HG03558 (cell line): ENCODE data around the gene TBC1D4.
"Not testable (repeated sequence)": the region's sequence is repeated elsewhere in the genome, so short reads cannot be mapped to it uniquely, and the experiment has no call there.

Source experiments
- ATAC-seq: cut with Tn5 transposase; IDR thresholded peaks from one replicate; pipeline ENCODE4 v1.9.1; 2021; ENCODE audit warnings: moderate number of reproducible peaks; ENCODE audit not compliant: unreplicated experiment; ENCODE audit errors: extremely low read depth

The TBC1D4 gene

GRCh38 chr13:75366380-75367280 lies 115.3 kb downstream of the TBC1D4 start:
- ATAC-seq = no peak

DNA sequence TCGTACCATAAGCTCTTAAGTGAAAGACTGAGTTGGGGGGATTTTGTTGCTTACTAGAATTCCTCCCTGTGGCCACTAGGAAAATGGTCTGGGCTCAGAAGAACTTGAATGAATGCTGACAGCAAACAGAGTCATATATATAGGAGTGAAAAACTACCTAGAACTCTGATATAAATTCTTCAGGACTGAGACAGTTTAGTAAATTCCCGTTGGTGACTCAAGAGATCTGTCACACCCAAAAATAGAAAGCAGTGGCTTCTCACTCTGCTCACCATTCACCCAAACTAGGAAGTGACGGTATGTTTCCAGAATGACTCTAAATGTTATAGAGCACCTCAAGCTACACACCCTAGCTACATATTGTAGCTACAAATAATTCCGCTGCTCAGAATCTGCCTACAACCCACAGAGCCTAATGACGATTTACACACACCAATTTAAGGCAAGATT lies 116.2 kb downstream of the TBC1D4 start:
- peak; percentile 98 for ATAC-seq

DNA sequence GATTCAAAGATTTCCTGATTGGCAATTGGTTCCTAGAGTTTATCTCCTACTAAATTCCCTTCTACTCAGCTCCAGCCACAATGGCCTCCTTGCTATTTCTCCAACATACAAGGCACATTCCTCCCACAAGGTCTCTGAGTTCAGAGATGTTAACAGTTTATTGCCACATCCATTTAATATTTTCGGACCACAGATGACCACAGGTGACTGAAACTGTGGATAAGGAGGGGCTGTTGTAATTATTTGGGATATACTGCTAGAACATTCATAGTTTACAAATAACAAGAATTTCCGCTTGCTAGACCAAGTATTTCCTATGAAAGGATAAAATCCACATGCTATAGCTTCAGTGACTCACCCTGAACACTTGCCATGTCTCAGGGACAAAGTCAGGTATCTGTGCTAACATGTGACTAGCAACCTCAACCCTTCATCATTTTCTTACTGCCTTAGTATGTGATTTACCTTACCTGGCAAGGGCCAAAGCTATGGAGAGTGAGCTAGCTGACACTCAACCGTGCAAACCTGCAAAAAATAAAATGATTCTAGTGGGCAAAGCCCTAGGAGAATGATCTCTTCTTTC lies 117.7 kb downstream of the TBC1D4 start:
- no peak for ATAC-seq

GRCh38 chr13:75363371-75363770 lies 118.6 kb downstream of the TBC1D4 start:
- ATAC-seq = no peak

- no peak for ATAC-seq
These were observed 119.9 kb downstream of the TBC1D4 start for GRCh38 chr13:75362026-75362425.

- ATAC-seq = peak; percentile 31
These were observed 121.8 kb downstream of the TBC1D4 start for GRCh38 chr13:75360170-75360569.

DNA sequence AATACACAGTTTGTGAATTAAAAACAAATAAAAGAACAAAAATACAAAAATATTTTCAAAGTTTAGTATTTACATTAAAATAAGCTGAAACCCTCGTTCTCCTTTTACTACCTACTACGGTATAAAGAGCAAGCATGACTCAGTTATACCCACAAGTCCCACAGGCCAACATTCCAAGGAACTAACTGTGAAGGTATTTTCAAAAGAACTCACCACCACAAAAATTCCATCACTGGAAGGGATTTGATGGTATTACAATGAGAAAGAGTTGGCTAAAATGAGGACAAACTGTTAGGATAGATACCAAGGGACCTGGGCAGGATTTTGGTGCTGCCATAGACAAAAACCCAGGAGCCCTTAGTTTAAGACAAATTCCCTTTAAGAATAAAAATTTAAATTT lies 122.7 kb downstream of the TBC1D4 start:
- ATAC-seq = no peak

DNA sequence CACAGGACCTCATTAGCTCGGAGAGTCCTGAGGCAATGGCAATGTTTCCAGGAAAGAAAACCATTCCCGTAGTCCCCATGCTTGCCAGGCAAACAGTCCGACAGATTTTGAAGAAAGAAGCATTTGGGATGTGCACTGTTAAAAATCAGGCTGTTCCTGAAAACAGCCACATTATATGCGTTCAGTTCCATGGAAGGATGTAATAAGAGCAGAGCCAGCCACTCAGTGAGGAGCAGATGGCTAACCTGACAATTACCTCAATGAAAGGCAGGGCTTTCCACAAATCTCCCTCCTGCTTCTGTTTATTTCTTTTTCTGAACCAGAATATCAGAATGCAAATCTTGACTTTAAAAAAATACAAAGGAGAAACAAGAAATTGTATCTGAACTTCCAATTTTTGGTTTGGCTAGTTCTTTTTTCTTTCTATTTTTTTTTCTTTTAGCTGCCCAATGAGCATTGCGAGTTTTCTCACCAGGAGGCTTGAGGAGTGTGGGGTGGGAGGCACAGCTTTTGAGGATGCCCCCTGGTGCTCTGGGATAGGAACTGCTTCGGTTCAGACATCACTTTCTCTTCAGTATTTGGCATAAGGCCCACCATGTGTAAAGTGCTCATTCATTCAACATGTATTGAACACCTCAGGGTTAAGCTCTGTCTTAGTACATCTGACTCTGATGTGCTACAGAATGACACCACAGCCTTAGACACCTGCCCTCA lies 124.2 kb downstream of the TBC1D4 start:
- peak; percentile 65 for ATAC-seq

- no peak for ATAC-seq
These were observed 125.5 kb downstream of the TBC1D4 start for GRCh38 chr13:75356421-75356820.

- no peak for ATAC-seq
These were observed 126.4 kb downstream of the TBC1D4 start for GRCh38 chr13:75355609-75356008.

DNA sequence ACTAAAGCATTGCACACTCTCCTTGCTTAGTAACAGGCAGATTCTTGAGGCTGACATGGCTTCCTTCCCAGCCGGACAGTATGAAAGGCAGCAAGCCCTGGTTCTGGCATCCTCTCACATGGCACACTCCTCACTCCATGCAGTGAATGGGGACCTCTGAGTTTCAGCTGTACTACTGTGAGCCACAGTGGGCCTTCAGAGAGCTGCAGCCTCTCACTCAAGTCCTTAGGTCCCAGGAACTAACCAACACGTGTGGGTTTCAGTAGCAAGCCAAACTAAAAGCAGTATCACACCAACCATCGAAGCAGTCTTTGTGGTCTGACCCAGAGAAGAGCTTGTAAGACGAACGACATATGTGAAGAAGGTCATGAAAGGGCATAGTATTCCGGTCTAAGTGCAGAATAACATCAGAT lies 128.2 kb downstream of the TBC1D4 start:
- ATAC-seq = peak; percentile 48

- ATAC-seq = no peak
These were observed 129.2 kb downstream of the TBC1D4 start for GRCh38 chr13:75352641-75353327.

DNA sequence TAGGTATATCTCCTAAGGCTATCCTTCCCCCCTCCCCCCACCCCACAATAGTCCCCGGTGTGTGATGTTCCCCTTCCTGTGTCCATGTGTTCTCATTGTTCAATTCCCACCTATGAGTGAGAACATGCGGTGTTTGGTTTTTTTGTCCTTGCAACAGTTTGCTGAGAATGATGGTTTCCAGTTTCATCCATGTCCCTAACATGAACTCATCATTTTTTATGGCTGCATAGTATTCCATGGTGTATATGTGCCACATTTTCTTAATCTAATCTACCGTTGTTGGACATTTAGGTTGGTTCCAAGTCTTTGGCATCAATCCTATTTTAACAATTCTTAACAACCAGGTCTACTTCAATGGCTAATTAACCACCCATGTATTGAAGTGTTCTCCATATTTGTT lies 130.4 kb downstream of the TBC1D4 start:
- ATAC-seq = not testable (repeated sequence)

DNA sequence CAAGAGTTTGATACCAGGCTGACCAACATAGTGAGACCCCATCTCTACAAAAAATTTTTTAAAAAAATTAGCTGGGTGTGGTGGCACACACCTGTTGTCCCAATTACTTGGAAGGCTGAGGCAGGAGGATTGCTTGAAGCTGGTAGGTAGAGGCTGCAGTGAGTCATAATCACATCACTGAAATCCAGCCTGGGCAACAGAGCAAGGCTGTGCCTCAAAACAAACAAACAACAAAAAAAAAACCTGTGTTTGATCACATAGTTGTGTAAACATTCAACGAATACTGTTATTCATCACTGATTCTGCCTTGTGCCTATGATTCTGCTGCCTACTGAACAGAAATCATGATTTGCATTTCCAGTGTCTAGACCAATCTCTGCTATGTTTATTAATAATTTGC lies 134.0 kb downstream of the TBC1D4 start:
- no peak for ATAC-seq

- ATAC-seq = no peak
These were observed 134.5 kb downstream of the TBC1D4 start for GRCh38 chr13:75347457-75347856.

DNA sequence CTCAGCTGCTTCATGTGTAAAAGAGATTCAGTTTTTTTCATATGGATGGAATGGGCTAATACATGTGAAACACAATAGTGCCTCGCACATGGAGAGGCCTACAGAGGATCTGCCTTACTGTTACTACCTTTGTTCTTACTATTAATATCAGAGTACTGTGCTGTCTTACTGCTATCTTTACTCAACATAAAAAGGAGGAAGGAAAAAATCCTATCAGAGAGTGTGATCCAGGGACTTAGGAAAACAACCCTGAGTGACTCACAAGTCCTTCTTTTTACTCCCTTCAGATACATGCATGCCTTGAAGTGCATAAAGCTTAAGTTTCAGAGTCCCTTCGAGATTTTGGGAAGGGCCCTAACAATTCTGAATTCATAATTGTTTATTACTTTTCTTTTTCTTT lies 136.8 kb downstream of the TBC1D4 start:
- no peak for ATAC-seq

DNA sequence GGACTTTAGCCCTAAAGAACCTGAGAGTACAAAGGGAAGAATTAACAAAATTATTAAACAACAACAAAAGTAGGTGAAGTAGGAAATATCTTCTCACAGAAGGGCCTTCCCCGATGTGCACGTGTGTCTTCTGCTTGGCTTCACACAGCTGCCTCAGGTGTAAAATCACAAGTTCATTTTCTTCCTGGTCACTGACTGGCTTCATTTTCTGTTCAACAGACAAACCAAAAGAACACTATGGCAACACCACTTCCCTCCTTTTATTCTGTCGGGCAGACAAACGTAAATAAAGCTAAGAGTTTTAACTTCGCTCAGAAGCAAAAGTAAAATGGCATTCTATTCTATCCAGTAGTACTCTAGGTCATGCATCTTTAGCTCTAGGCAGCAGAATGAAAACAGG lies 140.9 kb downstream of the TBC1D4 start:
- no peak for ATAC-seq

GRCh38 chr13:75339635-75340374 lies 142.2 kb downstream of the TBC1D4 start:
- no peak for ATAC-seq

- no peak for ATAC-seq
These were observed 147.1 kb downstream of the TBC1D4 start for GRCh38 chr13:75334634-75335447.
